HG02852 (cell line): ENCODE results near the gene METTL25B.
A peak's percentile ranks its signal among the peaks of the same experiment; 100 is the strongest.

Source experiments
- ATAC-seq: cut with Tn5 transposase; IDR thresholded peaks from one replicate; pipeline ENCODE4 v1.9.1; 2021; ENCODE audit warnings: mild to moderate bottlenecking, moderate library complexity; ENCODE audit not compliant: unreplicated experiment

The METTL25B gene

GRCh38 chr1:156766298-156767100 is 38.2 kb downstream of the METTL25B start:
- peak; percentile 24 for ATAC-seq

DNA sequence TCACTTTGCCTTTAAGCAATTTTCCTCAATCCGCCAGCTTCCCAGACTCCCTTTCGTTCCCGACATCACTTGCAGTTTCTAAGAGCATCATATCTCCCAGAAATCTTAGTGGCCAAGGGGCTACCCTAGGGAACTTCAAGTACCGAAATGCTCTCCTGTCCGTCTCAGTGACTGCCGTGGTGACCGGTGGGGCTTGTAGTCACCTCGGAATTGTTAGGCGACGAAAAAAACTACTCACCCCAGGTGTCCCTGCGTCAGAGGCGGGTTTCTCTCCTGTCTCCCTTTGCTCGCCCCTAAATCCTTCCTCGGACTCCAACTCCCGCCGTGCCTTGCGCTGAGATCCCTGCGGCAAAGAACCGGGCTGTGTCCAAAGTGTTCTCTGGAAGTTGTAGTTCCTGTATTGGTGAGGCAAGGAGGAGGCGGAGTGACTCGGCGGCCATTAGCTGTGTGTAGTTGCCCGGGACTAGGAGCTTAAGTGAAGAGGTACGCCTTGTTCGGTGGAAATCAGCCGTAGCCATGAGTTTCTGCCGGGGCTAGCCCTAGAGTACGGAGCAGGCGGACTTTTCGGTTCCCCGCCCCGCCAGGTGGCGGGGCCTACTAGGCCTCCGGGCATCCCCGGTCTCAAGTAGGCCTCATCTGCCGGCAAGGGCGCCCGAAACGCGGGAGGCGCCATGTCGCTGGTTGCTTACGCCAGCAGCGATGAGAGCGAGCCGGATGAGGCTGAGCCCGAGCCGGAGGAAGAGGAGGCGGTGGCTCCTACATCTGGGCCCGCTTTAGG is 39.0 kb downstream of the METTL25B start, which contains the start of gene PRCC:
Gene PRCC, plus strand, starts transcription at position 435 of the 778 bp plus-strand sequence. Its CDS starts 237 bp downstream, at position 672.
- ATAC-seq = peak; percentile 94

- ATAC-seq = peak; percentile 3
These were observed 39.8 kb downstream of the METTL25B start for GRCh38 chr1:156767879-156768604.

- ATAC-seq = no peak
These were observed 40.5 kb downstream of the METTL25B start for GRCh38 chr1:156768610-156769295.

DNA sequence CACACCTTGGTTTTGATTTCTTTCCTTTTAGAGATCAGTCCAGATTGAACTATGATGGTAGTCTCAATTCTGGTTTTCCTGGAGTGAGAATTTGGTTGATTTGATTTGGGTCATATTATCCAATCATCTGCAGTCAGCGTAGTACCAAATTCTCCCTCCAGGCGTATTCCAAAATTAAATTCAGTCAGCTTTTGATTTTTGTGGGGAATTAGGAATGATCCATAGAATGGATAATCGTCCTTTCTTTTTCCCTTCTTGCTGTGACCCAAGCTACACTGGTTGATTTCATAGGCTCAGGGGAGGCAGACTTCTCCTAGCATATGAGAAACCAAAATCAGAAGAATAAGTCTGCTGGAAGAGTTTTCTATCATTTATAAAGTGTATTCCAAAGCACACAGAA is 44.0 kb downstream of the METTL25B start:
- ATAC-seq = no peak

DNA sequence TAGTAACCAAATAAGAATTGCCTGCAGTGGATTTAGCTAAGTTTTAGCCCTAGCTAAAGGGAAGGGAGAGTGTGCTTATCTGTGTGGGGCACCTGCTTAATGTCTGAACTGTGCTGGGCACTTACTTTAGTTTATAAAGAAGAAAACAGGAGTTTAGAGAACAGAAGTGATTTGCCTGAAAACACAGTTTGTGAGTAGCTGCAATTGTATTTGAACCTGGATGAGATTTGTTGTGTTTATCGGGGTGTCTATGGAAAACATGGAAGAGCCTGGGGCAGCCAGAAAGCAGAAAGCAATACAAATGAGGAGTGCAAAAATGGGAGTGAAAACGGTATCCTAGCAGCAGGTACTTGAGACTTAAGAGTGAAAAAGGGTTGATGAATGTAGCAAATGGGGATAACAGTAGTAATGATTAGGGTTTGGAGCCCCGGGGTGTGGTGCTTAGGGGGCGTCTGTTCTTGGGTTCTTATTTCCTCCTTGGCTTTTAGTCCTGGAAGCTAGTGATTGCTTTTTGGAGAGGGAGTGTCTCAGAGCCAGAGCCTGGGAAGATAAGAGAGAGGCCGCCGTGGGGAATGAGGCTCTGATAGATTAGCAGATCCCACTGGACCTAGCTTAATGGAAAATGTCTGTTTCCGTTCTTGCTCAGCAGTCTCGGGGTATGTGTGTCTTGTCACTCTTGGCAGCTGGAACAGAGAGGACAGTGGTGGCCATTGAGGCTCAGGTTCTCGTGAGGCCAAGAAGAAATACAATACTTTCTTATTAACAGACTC is 44.6 kb downstream of the METTL25B start:
- no peak for ATAC-seq

DNA sequence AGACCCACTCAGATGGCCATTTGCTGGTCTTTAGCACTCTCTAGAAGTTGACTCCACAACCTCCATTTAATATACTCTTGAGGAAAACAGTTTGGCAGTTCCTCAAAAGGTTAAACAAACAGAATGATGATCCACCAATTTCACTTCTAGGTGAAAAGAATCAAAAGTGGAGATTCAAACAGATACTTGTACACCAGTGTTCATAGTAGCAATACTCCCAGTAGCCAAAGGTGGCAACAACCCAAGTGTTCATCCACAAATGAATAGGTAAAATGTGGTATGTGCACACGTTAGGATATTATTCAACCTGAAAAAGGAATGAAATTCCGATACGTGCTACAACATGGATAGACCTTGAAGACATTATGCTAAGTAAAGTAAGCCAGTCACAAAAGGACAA is 45.3 kb downstream of the METTL25B start:
- ATAC-seq = no peak

- no peak for ATAC-seq
These were observed 47.5 kb downstream of the METTL25B start for GRCh38 chr1:156775799-156776198.

GRCh38 chr1:156776942-156777341 is 48.7 kb downstream of the METTL25B start:
- no peak for ATAC-seq

- no peak for ATAC-seq
These were observed 49.3 kb downstream of the METTL25B start for GRCh38 chr1:156777573-156777972.

- no peak for ATAC-seq
These were observed 53.4 kb downstream of the METTL25B start for GRCh38 chr1:156781585-156782186.

- no peak for ATAC-seq
These were observed 57.2 kb downstream of the METTL25B start for GRCh38 chr1:156785458-156785857.
